Activated CD8-positive, alpha-beta T cell treated with anti-CD3 and anti-CD28 coated beads for 36 hours (primary cell): ENCODE measurements around the gene C2CD4C. TPM values are rescaled to one million over a fixed set of nuclear protein-coding genes. Genes with fewer than 3 reads are reported as not detected.
"Not testable (repeated sequence)": the region's sequence is repeated elsewhere in the genome, so short reads cannot be mapped to it uniquely, and the experiment has no call there.

Experiments used
- ATAC-seq: fragments of 200-7000 bp; cut with Tn5 transposase; one replicate; pipeline ENCODE4 v1.10.0; 2021; ENCODE audit warnings: mild to moderate bottlenecking, moderate library complexity
- CTCF ChIA-PET: fragments of 350-600 bp; sonication (Branson Sonifier 250); formaldehyde crosslinking; loops from one replicate; lab custom pipeline; 2021; ENCODE audit warnings: antibody characterized with exemption; lab: Charles Lee
- POLR2A ChIA-PET: fragments of 350-600 bp; sonication (Branson Sonifier 250); formaldehyde crosslinking; loops from one replicate; lab custom pipeline; 2021; ENCODE audit warnings: antibody characterized with exemption; lab: Charles Lee
- DNase-seq: peaks from one replicate; pipeline ENCODE4 v3.0.0-alpha.2; 2020
- H3K27ac Mint-ChIP-seq: one replicate; pipeline ENCODE4 v1.8.0; 2021; ENCODE audit warnings: mild to moderate bottlenecking, mixed read lengths
- H3K27me3 Mint-ChIP-seq: one replicate; pipeline ENCODE4 v1.8.0; 2021; ENCODE audit warnings: mixed read lengths
- H3K36me3 Mint-ChIP-seq: one replicate; pipeline ENCODE4 v1.8.0; 2021; ENCODE audit warnings: low read depth, mixed read lengths
- H3K4me1 Mint-ChIP-seq: one replicate; pipeline ENCODE4 v1.8.0; 2021; ENCODE audit warnings: low read depth, mixed read lengths
- H3K4me3 Mint-ChIP-seq: one replicate; pipeline ENCODE4 v1.8.0; 2021; ENCODE audit warnings: mild to moderate bottlenecking, moderate library complexity, mixed read lengths
- H3K9me3 Mint-ChIP-seq: one replicate; pipeline ENCODE4 v1.8.0; 2021; ENCODE audit warnings: mixed read lengths
- CTCF ChIP-seq: fragments of 200-600 bp; IDR thresholded peaks from one replicate; pipeline ENCODE4 v1.8.0; 2022; ENCODE audit warnings: antibody characterized with exemption, mild to moderate bottlenecking
- intact Hi-C: fragments of 100-400 bp; cut with micrococcal nuclease; formaldehyde crosslinking; loops from one replicate; pipeline ENCODE4 v1.10.0; 2022
- total RNA-seq, 2 experiments: library from RNA; stranded (reverse); gene quantifications; one replicate each; pipeline ENCODE4 v1.2.3, GENCODE V29; 2021

The C2CD4C gene
- total RNA-seq, 2 experiments from 2014 or later, result 0.13 to 0.25 TPM

GRCh38 chr19:435056-435706 is 26.2 kb upstream of the C2CD4C start:
- intact Hi-C loops, result no loop called here
- peaks cover 1% of the 10 kb centered on the region for H3K9me3 Mint-ChIP-seq
- H3K4me1 Mint-ChIP-seq, result no peaks in the 10 kb centered on the region
- DNase-seq, result no peak
- no peak overlapping the region for H3K4me3 Mint-ChIP-seq
- peaks cover 1% of the 10 kb centered on the region for H3K36me3 Mint-ChIP-seq
- no peak for TF ChIP-seq CTCF
- ChIA-PET POLR2A (interaction anchor here (1.0 kb wide), 1 partner anchor 11 kb away, joined by 3 read pairs; no protein-coding TSS in a partner anchor), CTCF (no interaction called here)
- no peak for ATAC-seq
- H3K27ac Mint-ChIP-seq, result no peak overlapping the region
- peaks cover 13% of the 10 kb centered on the region for H3K27me3 Mint-ChIP-seq

- H3K27me3 Mint-ChIP-seq, result peaks cover 9% of the 10 kb centered on the region
- no peak for TF ChIP-seq CTCF
- ChIA-PET POLR2A (interaction anchor here (1.0 kb wide), 1 partner anchor 11 kb away, joined by 3 read pairs; no protein-coding TSS in a partner anchor), CTCF (no interaction called here)
- H3K9me3 Mint-ChIP-seq, result peaks cover 1% of the 10 kb centered on the region
- H3K27ac Mint-ChIP-seq, result no peak overlapping the region
- no peaks in the 10 kb centered on the region for H3K4me1 Mint-ChIP-seq
- ATAC-seq, result no peak
- no peak overlapping the region for H3K4me3 Mint-ChIP-seq
- peaks cover 1% of the 10 kb centered on the region for H3K36me3 Mint-ChIP-seq
- DNase-seq, result no peak
- intact Hi-C loops, result no loop called here
Observed at GRCh38 chr19:434152-434960, 25.4 kb upstream of the C2CD4C start.

- peaks cover 1% of the 10 kb centered on the region for H3K36me3 Mint-ChIP-seq
- no peak for ATAC-seq
- H3K4me1 Mint-ChIP-seq, result no peaks in the 10 kb centered on the region
- TF ChIP-seq CTCF, result no peak
- no peak overlapping the region for H3K4me3 Mint-ChIP-seq
- CTCF ChIA-PET, result no interaction called here
- peaks cover 1% of the 10 kb centered on the region for H3K9me3 Mint-ChIP-seq
- no peak for DNase-seq
- POLR2A ChIA-PET, result no interaction called here
- no peak overlapping the region for H3K27ac Mint-ChIP-seq
- H3K27me3 Mint-ChIP-seq, result no peaks in the 10 kb centered on the region
- intact Hi-C loops, result no loop called here
Observed at GRCh38 chr19:430701-431100, 21.8 kb upstream of the C2CD4C start.

- CTCF ChIA-PET, result no interaction called here
- Mint-ChIP-seq H3K4me3 (no peak overlapping the region), H3K27ac (no peak overlapping the region), H3K9me3 (peaks cover 1% of the 10 kb centered on the region), H3K4me1 (no peaks in the 10 kb centered on the region), H3K27me3 (no peaks in the 10 kb centered on the region), H3K36me3 (peaks cover 1% of the 10 kb centered on the region)
- DNase-seq (no peak), ATAC-seq (no peak)
- intact Hi-C loops, result no loop called here
- POLR2A ChIA-PET, result no interaction called here
- no peak for TF ChIP-seq CTCF
Observed at GRCh38 chr19:428149-428548, 19.2 kb upstream of the C2CD4C start.

- H3K9me3 Mint-ChIP-seq, POLR2A ChIA-PET, H3K4me3 Mint-ChIP-seq, DNase-seq, intact Hi-C loops, H3K27me3 Mint-ChIP-seq, H3K36me3 Mint-ChIP-seq, CTCF ChIA-PET, H3K27ac Mint-ChIP-seq, H3K4me1 Mint-ChIP-seq: not testable (repeated sequence)
- peak; percentile 30 for ATAC-seq
Observed at GRCh38 chr19:427675-428074, 18.7 kb upstream of the C2CD4C start.
